Heart left ventricle (tissue), 16 donors: Measurements from ENCODE around the gene CAND1. TPM values are rescaled to one million over a fixed set of nuclear protein-coding genes. Genes with fewer than 3 reads are reported as not detected.

Experiments
- ATAC-seq, 4 donors: fragments of 200-7000 bp; cut with Tn5 transposase; one replicate each; pipeline ENCODE4 v1.9.1; 2020 to 2022; ENCODE audit warnings: moderate library complexity in 4 of 4, mild to moderate bottlenecking in 3 of 4, moderate number of reproducible peaks in 1 of 4
- DNase-seq, 5 donors: peaks; one replicate each; pipeline ENCODE4 v3.0.0-alpha.2; 2020
- H3K27ac ChIP-seq, 12 donors: fragments of 200-600 bp; sonication (generic) in 4 of 12; one replicate each; pipeline versions ENCODE4 v1.5.0 to v1.8.0; 2016 to 2022; ENCODE audit warnings: mild to moderate bottlenecking in 2 of 12
- H3K27me3 ChIP-seq, 9 donors: fragments of 200-600 bp; sonication (generic) in 2 of 9; one replicate each; pipeline versions ENCODE4 v1.5.1 to v1.8.0; 2016 to 2022; ENCODE audit warnings: mild to moderate bottlenecking in 3 of 9
- H3K36me3 ChIP-seq, 9 donors: fragments of 200-600 bp; sonication (generic) in 2 of 9; one replicate each; pipeline versions ENCODE4 v1.5.0 to v1.8.0; 2018 to 2022; ENCODE audit warnings: mild to moderate bottlenecking in 2 of 9
- H3K4me1 ChIP-seq, 12 donors: fragments of 200-600 bp; sonication (generic) in 4 of 12; one replicate each; pipeline versions ENCODE4 v1.5.0 to v1.8.0; 2016 to 2022; ENCODE audit warnings: mild to moderate bottlenecking in 3 of 12
- H3K4me3 ChIP-seq, 12 donors: fragments of 200-600 bp; sonication (generic) in 4 of 12; one replicate each; pipeline versions ENCODE4 v1.5.0 to v1.8.0; 2017 to 2022; ENCODE audit warnings: mild to moderate bottlenecking in 9 of 12, moderate library complexity in 4 of 12
- H3K9me3 ChIP-seq, 12 donors: fragments of 200-600 bp; sonication (generic) in 4 of 12; one replicate each; pipeline versions ENCODE4 v1.5.0 to v1.8.0; 2016 to 2022; ENCODE audit warnings: mild to moderate bottlenecking in 1 of 12
- CTCF ChIP-seq, 12 donors: fragments of 200-600 bp; sonication (generic) in 4 of 12; IDR thresholded peaks; one replicate each; pipeline versions ENCODE4 v1.5.0 to v1.8.0; 2018 to 2022; ENCODE audit warnings: antibody characterized with exemption in 12 of 12, mild to moderate bottlenecking in 5 of 12
- POLR2A ChIP-seq, 2 donors: fragments of 450-650 bp; IDR thresholded peaks; one replicate each; pipeline ENCODE4 v1.6.1; 2017; ENCODE audit warnings: antibody characterized with exemption in 2 of 2, mild to moderate bottlenecking in 2 of 2, moderate library complexity in 2 of 2
- WGBS, 4 donors: extraction: QIAGEN DNeasy Blood & Tissue Kit in 2 of 4; methylation state at CpG; one replicate each; pipeline versions ENCODE4 v1.1.5 to v1.1.7; 2013 to 2018; 5-methylcytosine and 5-hydroxymethylcytosine counted together
- intact Hi-C, 10 donors: fragments of 100-400 bp; cut with DNase I; formaldehyde crosslinking; loops; one replicate each; pipeline versions ENCODE4 v1.11.1 to v1.14.2; 2022
- polyA plus RNA-seq, 2 donors: library from polyadenylated mRNA; stranded (reverse); fragments of 200-250 nt; gene quantifications; one replicate each; pipeline ENCODE4 v1.2.3, GENCODE V29; 2013
- total RNA-seq, 9 donors: library from RNA; depleted of rRNA in 2 of 9; stranded (reverse); fragments of >200 nt in 2 of 9; fragmentation: NEBNext Ultra II Directional in 3 of 9; extraction: Animal tissue kit (Norgen Biotek cat#: 25700) in 3 of 9; gene quantifications; one replicate each; pipeline versions ENCODE4 v1.1.0 to v1.2.4, GENCODE V29; 2016 to 2023
- donor health status: ischemic (EF 13 %, LVEDD 7.1; RV severe dilation, severe dysfunction).
- donor health status: healthy with polysubstance abuse.
- donor health status: DM: no; HTN: yes; CAD: no.
- donor health status: DM: no; HTN: no; CAD: no.
- donor health status: ischemic (EF 25% LVEDD 6.9; RV normal size, moderate dysfunction).
- donor health status: ischemic (EF 25% LVEDD 5.7; RV mildly dilated, moderate dysfunction).
- donor health status: healthy.
- donor health status: DM: yes; HTN: yes; CAD: no.
- donor health status: ischemic (EF 35%, LVEDD 5.7; RV mildly dilated, moderate dysfunction).
- donor health status: nonischemic (EF 11% LVEDD 7.7; RV severe dilation, severe dysfunction).
- donor health status: DM: yes; HTN: yes; CAD: no.
- donor health status: PGD.
- donor health status: ischemic (EF 29% LVEDD 5.4; RV normal size, mild dysfunction).
- donor health status: nonischemic (EF 23%, LVEDD 6.1; RV moderate dilation, normal function).

CAND1 gene
- total and polyA plus RNA-seq, 11 donors, result 5.8 to 69.0 (median 30.9) TPM

GRCh38 chr12:67284561-67284960 lies 15.4 kb downstream of the CAND1 start:
- peaks cover 0 to 20% (median 12%) of the 10 kb centered on the region in 12 donors for H3K4me1 ChIP-seq
- DNase-seq, result no peak
- peaks cover 0 to 44% (median 29%) of the 10 kb centered on the region in 9 donors for H3K36me3 ChIP-seq
- no peak for TF ChIP-seq POLR2A (IDR thresholded peaks at IDR 0.05)
- TF ChIP-seq CTCF (IDR thresholded peaks at IDR 0.05), result no peak
- ATAC-seq, result no peak
- no peaks in the 10 kb centered on the region for H3K27me3 ChIP-seq
- 93 to 98% (median 95%) methylated on average over 2 of the region's 2 CpGs for WGBS, 4 donors
- intact Hi-C loops, result no loop called here
- no peak overlapping the region for H3K27ac ChIP-seq
- H3K4me3 ChIP-seq, result no peak overlapping the region
- no peaks in the 10 kb centered on the region for H3K9me3 ChIP-seq

GRCh38 chr12:67286257-67286656 lies 17.1 kb downstream of the CAND1 start:
- no peak for ATAC-seq
- intact Hi-C loops, result no loop called here
- no peak overlapping the region for H3K27ac ChIP-seq
- no peak overlapping the region for H3K4me3 ChIP-seq
- H3K27me3 ChIP-seq, result no peaks in the 10 kb centered on the region
- TF ChIP-seq CTCF (IDR thresholded peaks at IDR 0.05), result no peak
- TF ChIP-seq POLR2A (IDR thresholded peaks at IDR 0.05), result no peak
- H3K36me3 ChIP-seq, result peaks cover 0 to 44% (median 29%) of the 10 kb centered on the region in 9 donors
- DNase-seq, result no peak
- peaks cover 0 to 9% (median 0%) of the 10 kb centered on the region in 12 donors for H3K4me1 ChIP-seq
- 88 to 99% (median 98%) methylated on average over 5 of the region's 5 CpGs for WGBS, 4 donors
- H3K9me3 ChIP-seq, result no peaks in the 10 kb centered on the region

- TF ChIP-seq POLR2A (IDR thresholded peaks at IDR 0.05) (no peak), CTCF (IDR thresholded peaks at IDR 0.05) (no peak)
- peaks cover 0 to 6% (median 0%) of the 10 kb centered on the region in 12 donors for H3K4me1 ChIP-seq
- WGBS, 4 donors, result 82 to 91% (median 90%) methylated on average over 5 of the region's 5 CpGs
- no peak for ATAC-seq
- H3K27me3 ChIP-seq, result no peaks in the 10 kb centered on the region
- intact Hi-C loops, result no loop called here
- DNase-seq, result no peak
- no peaks in the 10 kb centered on the region for H3K9me3 ChIP-seq
- no peak overlapping the region for H3K4me3 ChIP-seq
- H3K36me3 ChIP-seq, result peaks cover 0 to 39% (median 23%) of the 10 kb centered on the region in 9 donors
- H3K27ac ChIP-seq, result no peak overlapping the region
Observed at GRCh38 chr12:67287311-67287710, 18.2 kb downstream of the CAND1 start.

- Histone ChIP-seq H3K27ac (no peak overlapping the region), H3K4me3 (no peak overlapping the region), H3K9me3 (no peaks in the 10 kb centered on the region), H3K4me1 (peaks cover 0 to 6% (median 0%) of the 10 kb centered on the region in 12 donors), H3K36me3 (peaks cover 0 to 35% (median 18%) of the 10 kb centered on the region in 9 donors), H3K27me3 (no peaks in the 10 kb centered on the region)
- intact Hi-C loops, result no loop called here
- no peak for TF ChIP-seq CTCF (IDR thresholded peaks at IDR 0.05)
- no peak for TF ChIP-seq POLR2A (IDR thresholded peaks at IDR 0.05)
- ATAC-seq, result no peak
- 93 to 97% (median 96%) methylated on average over 2 of the region's 2 CpGs for WGBS, 4 donors
- DNase-seq, result no peak
Observed at GRCh38 chr12:67288561-67288960, 19.4 kb downstream of the CAND1 start.
